ENCODE data around the gene KCTD21.

DNA sequence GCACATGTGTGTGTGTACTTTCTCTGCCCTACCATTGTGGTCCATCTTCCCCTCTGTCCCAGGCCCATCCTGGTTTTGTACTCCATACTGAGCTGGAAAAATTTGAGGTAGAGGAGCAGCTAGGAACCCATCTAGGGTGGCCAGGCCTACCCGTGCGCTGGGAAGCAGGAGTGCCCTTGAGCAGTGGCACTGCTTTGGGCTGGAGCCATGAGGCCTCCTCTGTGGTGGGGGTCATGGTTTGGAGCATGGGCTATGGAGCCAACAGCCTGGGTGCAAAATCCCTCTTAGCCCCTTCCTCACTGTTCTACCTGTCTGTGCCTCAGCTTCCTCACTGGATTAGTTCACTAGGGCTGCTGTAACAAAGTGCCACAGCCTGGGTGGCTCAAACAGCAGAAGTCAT is 27.1 kb downstream of the KCTD21 start:
- TF ChIP-seq, protein P1, sequence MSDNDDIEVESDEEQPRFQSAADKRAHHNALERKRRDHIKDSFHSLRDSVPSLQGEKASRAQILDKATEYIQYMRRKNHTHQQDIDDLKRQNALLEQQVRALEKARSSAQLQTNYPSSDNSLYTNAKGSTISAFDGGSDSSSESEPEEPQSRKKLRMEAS (IDR thresholded peaks at IDR 0.05; ENCODE audit: low read depth, low read length) = no peak
- TF ChIP-seq, protein P2, sequence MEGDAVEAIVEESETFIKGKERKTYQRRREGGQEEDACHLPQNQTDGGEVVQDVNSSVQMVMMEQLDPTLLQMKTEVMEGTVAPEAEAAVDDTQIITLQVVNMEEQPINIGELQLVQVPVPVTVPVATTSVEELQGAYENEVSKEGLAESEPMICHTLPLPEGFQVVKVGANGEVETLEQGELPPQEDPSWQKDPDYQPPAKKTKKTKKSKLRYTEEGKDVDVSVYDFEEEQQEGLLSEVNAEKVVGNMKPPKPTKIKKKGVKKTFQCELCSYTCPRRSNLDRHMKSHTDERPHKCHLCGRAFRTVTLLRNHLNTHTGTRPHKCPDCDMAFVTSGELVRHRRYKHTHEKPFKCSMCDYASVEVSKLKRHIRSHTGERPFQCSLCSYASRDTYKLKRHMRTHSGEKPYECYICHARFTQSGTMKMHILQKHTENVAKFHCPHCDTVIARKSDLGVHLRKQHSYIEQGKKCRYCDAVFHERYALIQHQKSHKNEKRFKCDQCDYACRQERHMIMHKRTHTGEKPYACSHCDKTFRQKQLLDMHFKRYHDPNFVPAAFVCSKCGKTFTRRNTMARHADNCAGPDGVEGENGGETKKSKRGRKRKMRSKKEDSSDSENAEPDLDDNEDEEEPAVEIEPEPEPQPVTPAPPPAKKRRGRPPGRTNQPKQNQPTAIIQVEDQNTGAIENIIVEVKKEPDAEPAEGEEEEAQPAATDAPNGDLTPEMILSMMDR (IDR thresholded peaks at IDR 0.05 in 2 of 3, conservative IDR thresholded peaks at IDR 0.05 in 1 of 3; ENCODE audit: control insufficient read depth in 2 of 3, extremely low read depth in 1 of 3, insufficient read depth in 1 of 3, low read depth in 3 of 3, low read length in 3 of 3) = no peak
- TF ChIP-seq ZNF207 (IDR thresholded peaks at IDR 0.05; ENCODE audit: borderline replicate concordance) (no peak), JUND (IDR thresholded peaks at IDR 0.05; ENCODE audit: low read depth, low read length) (no peak), HCFC1 (IDR thresholded peaks at IDR 0.05; ENCODE audit: low read length) (no peak), CEBPB (IDR thresholded peaks at IDR 0.05; ENCODE audit: borderline replicate concordance in 1 of 2, low read depth in 2 of 2, low read length in 2 of 2) (no peak), MXI1 (IDR thresholded peaks at IDR 0.05; ENCODE audit: low read depth, low read length) (no peak), RB1 (IDR thresholded peaks at IDR 0.05; ENCODE audit: borderline replicate concordance) (no peak), CBFB (IDR thresholded peaks at IDR 0.05; ENCODE audit: low read depth) (no peak), NR2C1 (IDR thresholded peaks at IDR 0.05) (no peak), CBX5 (IDR thresholded peaks at IDR 0.05; ENCODE audit: low read depth) (no peak)
- TF ChIP-seq, protein P3, sequence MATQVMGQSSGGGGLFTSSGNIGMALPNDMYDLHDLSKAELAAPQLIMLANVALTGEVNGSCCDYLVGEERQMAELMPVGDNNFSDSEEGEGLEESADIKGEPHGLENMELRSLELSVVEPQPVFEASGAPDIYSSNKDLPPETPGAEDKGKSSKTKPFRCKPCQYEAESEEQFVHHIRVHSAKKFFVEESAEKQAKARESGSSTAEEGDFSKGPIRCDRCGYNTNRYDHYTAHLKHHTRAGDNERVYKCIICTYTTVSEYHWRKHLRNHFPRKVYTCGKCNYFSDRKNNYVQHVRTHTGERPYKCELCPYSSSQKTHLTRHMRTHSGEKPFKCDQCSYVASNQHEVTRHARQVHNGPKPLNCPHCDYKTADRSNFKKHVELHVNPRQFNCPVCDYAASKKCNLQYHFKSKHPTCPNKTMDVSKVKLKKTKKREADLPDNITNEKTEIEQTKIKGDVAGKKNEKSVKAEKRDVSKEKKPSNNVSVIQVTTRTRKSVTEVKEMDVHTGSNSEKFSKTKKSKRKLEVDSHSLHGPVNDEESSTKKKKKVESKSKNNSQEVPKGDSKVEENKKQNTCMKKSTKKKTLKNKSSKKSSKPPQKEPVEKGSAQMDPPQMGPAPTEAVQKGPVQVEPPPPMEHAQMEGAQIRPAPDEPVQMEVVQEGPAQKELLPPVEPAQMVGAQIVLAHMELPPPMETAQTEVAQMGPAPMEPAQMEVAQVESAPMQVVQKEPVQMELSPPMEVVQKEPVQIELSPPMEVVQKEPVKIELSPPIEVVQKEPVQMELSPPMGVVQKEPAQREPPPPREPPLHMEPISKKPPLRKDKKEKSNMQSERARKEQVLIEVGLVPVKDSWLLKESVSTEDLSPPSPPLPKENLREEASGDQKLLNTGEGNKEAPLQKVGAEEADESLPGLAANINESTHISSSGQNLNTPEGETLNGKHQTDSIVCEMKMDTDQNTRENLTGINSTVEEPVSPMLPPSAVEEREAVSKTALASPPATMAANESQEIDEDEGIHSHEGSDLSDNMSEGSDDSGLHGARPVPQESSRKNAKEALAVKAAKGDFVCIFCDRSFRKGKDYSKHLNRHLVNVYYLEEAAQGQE (IDR thresholded peaks at IDR 0.05; ENCODE audit: low read depth, low read length) = no peak
- TF ChIP-seq, protein P4, sequence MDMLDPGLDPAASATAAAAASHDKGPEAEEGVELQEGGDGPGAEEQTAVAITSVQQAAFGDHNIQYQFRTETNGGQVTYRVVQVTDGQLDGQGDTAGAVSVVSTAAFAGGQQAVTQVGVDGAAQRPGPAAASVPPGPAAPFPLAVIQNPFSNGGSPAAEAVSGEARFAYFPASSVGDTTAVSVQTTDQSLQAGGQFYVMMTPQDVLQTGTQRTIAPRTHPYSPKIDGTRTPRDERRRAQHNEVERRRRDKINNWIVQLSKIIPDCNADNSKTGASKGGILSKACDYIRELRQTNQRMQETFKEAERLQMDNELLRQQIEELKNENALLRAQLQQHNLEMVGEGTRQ (IDR thresholded peaks at IDR 0.05; ENCODE audit: borderline replicate concordance, low read depth, low read length) = no peak

Measured in GM12878 (cell line).